Neutrophil (primary cell): ENCODE data around the gene SMS.

ENCODE experiments used
- H3K27ac ChIP-seq: fragments of 200-600 bp; sonication (generic); 2 replicates; pipeline ENCODE4 v1.5.1; 2016; ENCODE audit warnings: mild to moderate bottlenecking, moderate library complexity
- H3K27me3 ChIP-seq: fragments of 200-600 bp; sonication (generic); 2 replicates; pipeline ENCODE4 v1.6.0; 2016; ENCODE audit warnings: mild to moderate bottlenecking
- H3K36me3 ChIP-seq: fragments of 200-600 bp; sonication (generic); 2 replicates; pipeline ENCODE4 v1.5.1; 2017
- H3K4me1 ChIP-seq, 2 experiments: fragments of 200-600 bp in 1 of 2; sonication (generic) in 1 of 2; 1 replicate in 1 of 2; 2 replicates in 1 of 2; pipeline versions ENCODE4 v1.5.1 to v1.6.1; 2013 to 2016; ENCODE audit warnings: low read depth in 1 of 2, low read length in 1 of 2, mild to moderate bottlenecking in 1 of 2, moderate library complexity in 1 of 2; ENCODE audit not compliant: control insufficient read depth in 1 of 2, insufficient read depth in 1 of 2
- H3K4me3 ChIP-seq, 2 experiments: fragments of 200-600 bp in 1 of 2; sonication (generic) in 1 of 2; 1 replicate in 1 of 2; 2 replicates in 1 of 2; pipeline ENCODE4 v1.5.1; 2013 to 2016; ENCODE audit warnings: low read depth in 1 of 2, low read length in 1 of 2, mild to moderate bottlenecking in 1 of 2, moderate library complexity in 1 of 2
- H3K9me3 ChIP-seq: fragments of 200-600 bp; sonication (generic); 2 replicates; pipeline ENCODE4 v1.5.1; 2016
- TF ChIP-seq, protein P1 (sequence below): fragments of 200-600 bp; sonication (generic); IDR thresholded peaks from 2 replicates; pipeline ENCODE4 v1.5.1; 2016; ENCODE audit warnings: antibody characterized with exemption

The SMS gene

DNA sequence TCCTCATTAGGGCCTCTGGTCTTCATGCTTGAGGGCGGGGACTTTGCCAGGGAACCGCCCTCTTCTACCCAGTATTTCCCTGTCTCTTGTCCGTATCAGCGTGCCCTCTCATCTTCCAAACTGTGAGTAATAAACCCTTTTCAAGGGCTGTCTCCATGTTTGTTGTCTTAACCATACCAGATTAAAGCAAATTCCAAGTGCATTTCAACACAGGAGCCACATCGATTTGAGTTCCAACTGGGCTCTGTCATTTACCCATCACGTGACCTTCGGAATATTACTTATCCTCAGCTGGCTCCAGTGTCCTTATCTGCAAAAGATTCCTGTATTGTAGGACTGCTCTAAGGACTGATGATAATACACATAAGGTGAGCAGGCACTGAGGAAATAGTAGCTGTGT is 85.2 kb downstream of the SMS start:
- Histone ChIP-seq H3K4me3 (no peak overlapping the region), H3K4me1 (no peaks in the 10 kb centered on the region), H3K27me3 (no peaks in the 10 kb centered on the region), H3K36me3 (no peaks in the 10 kb centered on the region), H3K9me3 (no peaks in the 10 kb centered on the region), H3K27ac (no peak overlapping the region)
- TF ChIP-seq, protein P1, sequence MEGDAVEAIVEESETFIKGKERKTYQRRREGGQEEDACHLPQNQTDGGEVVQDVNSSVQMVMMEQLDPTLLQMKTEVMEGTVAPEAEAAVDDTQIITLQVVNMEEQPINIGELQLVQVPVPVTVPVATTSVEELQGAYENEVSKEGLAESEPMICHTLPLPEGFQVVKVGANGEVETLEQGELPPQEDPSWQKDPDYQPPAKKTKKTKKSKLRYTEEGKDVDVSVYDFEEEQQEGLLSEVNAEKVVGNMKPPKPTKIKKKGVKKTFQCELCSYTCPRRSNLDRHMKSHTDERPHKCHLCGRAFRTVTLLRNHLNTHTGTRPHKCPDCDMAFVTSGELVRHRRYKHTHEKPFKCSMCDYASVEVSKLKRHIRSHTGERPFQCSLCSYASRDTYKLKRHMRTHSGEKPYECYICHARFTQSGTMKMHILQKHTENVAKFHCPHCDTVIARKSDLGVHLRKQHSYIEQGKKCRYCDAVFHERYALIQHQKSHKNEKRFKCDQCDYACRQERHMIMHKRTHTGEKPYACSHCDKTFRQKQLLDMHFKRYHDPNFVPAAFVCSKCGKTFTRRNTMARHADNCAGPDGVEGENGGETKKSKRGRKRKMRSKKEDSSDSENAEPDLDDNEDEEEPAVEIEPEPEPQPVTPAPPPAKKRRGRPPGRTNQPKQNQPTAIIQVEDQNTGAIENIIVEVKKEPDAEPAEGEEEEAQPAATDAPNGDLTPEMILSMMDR, result no peak

DNA sequence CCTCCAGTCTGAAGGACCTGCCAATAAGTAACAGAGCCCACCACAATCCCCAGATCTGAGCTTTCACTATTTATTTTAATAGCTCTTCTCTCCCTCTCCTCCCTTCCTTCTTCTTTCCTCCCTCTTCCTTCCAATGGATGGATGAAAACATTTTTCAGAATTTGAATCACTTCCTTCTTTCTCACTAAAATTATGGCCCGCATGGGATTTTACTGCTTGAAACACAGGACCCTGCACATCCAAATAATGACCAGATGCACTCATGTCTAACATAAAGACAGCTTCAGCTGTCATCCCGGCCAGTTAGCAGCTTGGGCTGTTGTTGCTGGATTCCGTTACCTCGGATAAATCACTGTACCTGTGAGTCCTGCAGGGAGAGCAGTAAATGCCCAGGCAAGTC is 86.2 kb downstream of the SMS start:
- H3K27me3 ChIP-seq, result no peaks in the 10 kb centered on the region
- peaks cover 0 to 1% of the 10 kb centered on the region in 2 experiments for H3K4me1 ChIP-seq
- no peaks in the 10 kb centered on the region for H3K36me3 ChIP-seq
- H3K9me3 ChIP-seq, result no peaks in the 10 kb centered on the region
- TF ChIP-seq, protein P1, result no peak
- H3K27ac ChIP-seq, result no peak overlapping the region
- no peak overlapping the region for H3K4me3 ChIP-seq

- Histone ChIP-seq H3K27ac (no peak within 1 kb of the TSS), H3K4me3 (no peak within 1 kb of the TSS), H3K4me1 (peaks cover 0 to 6% of the 10 kb centered on the region in 2 experiments), H3K27me3 (no peaks in the 10 kb centered on the region), H3K9me3 (no peaks in the 10 kb centered on the region), H3K36me3 (no peaks in the 10 kb centered on the region)
- TF ChIP-seq, protein P1, result no peak
Observed at GRCh38 chrX:22032084-22032483, 91.6 kb downstream of the SMS start, which contains the start of gene PHEX. TSS of gene PHEX (plus strand) at chrX:22032325. CDS start at chrX:22033006, 681 bp downstream.

DNA sequence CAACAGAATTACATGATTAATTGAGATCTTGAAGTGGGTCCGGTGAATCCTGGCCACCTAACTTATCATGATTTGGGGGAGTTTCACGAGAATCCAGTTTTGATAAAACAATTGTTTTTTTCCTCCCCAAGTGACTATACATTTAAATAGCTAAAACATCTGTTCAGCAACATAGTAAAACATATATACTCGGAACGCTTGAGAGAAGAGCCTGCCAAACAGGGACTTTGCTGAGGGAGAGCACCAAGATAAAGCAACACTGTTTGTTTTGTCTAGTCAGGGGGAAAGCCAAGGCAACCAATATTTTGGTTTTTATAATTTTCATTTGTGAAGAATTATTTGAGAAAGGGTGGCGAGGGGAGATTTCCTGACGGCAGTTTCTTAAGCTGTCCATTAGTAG is 92.0 kb downstream of the SMS start:
- no peaks in the 10 kb centered on the region for H3K9me3 ChIP-seq
- H3K4me3 ChIP-seq, result no peak overlapping the region
- TF ChIP-seq, protein P1, result no peak
- no peaks in the 10 kb centered on the region for H3K27me3 ChIP-seq
- H3K27ac ChIP-seq, result no peak overlapping the region
- no peaks in the 10 kb centered on the region for H3K36me3 ChIP-seq
- peaks cover 0 to 6% of the 10 kb centered on the region in 2 experiments for H3K4me1 ChIP-seq

GRCh38 chrX:22033818-22034217 is 93.3 kb downstream of the SMS start:
- TF ChIP-seq, protein P1, result no peak
- Histone ChIP-seq H3K36me3 (no peaks in the 10 kb centered on the region), H3K4me3 (no peak overlapping the region), H3K4me1 (peaks cover 0 to 6% of the 10 kb centered on the region in 2 experiments), H3K27me3 (no peaks in the 10 kb centered on the region), H3K9me3 (no peaks in the 10 kb centered on the region), H3K27ac (no peak overlapping the region)

- no peaks in the 10 kb centered on the region for H3K9me3 ChIP-seq
- H3K4me1 ChIP-seq, result peaks cover 2 to 15% of the 10 kb centered on the region in 2 experiments
- no peaks in the 10 kb centered on the region for H3K27me3 ChIP-seq
- H3K4me3 ChIP-seq, result no peak overlapping the region
- TF ChIP-seq, protein P1, result no peak
- no peaks in the 10 kb centered on the region for H3K36me3 ChIP-seq
- H3K27ac ChIP-seq, result no peak overlapping the region
Observed at GRCh38 chrX:22035236-22035635, 94.7 kb downstream of the SMS start.
